PC-3 (cell line): ENCODE results near the gene COL1A2.

ENCODE experiments used
- EZH2phosphoT487 ChIP-seq: fragments of 300-600 bp; sonication (generic); IDR thresholded peaks from 2 replicates; pipeline ENCODE4 v1.6.1; 2018; ENCODE audit warnings: mild to moderate bottlenecking, antibody characterized with exemption, low read length, borderline replicate concordance
- TF ChIP-seq, protein P1 (sequence below): fragments of 300-600 bp; sonication (generic); conservative IDR thresholded peaks from 2 replicates; pipeline ENCODE4 v1.5.1; 2017; ENCODE audit warnings: antibody characterized with exemption, low read depth, mild to moderate bottlenecking, low read length

DNA sequence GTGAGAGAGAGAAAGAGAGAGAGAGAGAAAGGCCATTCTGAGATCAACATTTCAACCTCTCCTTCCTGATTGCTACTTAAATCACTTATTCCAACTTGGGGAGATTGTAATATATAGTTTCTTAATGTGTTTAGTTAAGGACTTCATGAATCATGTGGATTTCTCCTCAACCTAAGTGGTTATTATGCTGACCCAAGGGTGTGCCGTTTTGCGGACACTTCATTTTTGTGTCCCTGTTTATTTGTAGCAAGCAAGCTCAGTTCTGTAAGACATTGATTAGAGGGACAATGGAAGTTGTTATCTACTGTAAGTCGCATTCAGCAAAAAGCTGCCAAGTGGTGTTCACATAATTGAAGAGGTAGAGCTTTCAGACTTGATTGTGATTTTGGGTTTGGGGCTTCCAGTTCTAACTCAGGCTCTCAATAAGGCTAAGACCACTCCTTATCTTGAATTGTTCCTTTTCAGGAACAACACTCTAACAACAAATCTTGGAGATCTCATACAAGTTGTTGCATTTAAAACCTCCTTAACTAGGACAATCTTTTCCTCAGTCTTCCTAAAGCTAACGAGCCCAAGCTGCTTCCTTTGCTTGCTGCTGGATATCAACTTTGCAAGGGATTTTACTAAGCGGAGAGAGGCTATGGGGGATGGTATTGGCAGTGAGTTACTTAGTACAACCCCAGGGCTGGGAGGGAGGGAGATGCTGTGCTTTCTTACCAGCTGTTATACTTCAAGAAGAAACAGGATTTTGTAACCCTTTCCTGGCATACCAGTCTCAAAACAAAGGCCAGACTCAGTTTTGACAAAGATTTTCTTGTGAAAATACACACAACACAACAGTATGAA, 19.8 kb upstream of the COL1A2 start:
- no peak for TF ChIP-seq EZH2phosphoT487
- TF ChIP-seq, protein P1, sequence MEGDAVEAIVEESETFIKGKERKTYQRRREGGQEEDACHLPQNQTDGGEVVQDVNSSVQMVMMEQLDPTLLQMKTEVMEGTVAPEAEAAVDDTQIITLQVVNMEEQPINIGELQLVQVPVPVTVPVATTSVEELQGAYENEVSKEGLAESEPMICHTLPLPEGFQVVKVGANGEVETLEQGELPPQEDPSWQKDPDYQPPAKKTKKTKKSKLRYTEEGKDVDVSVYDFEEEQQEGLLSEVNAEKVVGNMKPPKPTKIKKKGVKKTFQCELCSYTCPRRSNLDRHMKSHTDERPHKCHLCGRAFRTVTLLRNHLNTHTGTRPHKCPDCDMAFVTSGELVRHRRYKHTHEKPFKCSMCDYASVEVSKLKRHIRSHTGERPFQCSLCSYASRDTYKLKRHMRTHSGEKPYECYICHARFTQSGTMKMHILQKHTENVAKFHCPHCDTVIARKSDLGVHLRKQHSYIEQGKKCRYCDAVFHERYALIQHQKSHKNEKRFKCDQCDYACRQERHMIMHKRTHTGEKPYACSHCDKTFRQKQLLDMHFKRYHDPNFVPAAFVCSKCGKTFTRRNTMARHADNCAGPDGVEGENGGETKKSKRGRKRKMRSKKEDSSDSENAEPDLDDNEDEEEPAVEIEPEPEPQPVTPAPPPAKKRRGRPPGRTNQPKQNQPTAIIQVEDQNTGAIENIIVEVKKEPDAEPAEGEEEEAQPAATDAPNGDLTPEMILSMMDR = no peak
